Measurements from ENCODE around the gene ITGAL.
"Not testable (repeated sequence)": the region's sequence is repeated elsewhere in the genome, so short reads cannot be mapped to it uniquely, and the experiment has no call there.

ITGAL gene

DNA sequence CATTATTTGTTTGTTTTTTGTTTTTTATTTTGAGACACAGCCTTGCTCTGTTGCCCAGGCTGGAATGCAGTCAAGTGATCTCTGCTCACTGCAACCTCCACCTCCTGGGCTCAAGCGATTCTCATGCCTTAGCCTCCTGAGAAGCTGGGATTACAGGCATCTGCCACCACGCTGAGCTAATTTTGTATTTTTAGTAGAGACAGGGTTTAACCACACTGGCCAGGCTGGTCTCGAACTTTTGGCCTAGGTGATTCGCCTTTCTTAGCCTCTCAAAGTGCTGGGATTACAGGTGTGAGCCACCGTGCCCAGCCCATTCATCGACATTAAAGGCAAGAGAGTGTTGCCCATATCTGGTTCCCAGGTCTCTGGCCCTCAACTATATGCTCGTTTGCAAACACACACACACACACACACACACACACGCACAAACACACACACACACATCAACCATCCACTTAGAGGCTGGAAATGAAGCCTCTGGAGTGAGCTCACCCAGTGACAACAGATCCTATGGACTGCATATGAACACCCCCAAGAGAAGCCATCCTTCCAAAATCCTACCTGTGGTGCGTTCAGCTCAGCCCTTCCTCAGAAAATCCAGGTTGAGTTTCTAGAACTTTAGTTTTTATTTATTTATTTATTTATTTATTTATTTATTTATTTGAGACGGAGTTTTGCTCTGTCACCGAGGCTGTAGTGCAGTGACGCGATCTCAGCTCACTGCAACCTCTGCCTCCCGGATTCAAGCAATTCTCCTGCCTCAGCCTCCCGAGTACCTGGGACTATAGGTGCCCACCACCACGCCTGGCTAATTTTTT lies 14.6 kb upstream of the ITGAL start:
- no peak for DNase-seq

DNA sequence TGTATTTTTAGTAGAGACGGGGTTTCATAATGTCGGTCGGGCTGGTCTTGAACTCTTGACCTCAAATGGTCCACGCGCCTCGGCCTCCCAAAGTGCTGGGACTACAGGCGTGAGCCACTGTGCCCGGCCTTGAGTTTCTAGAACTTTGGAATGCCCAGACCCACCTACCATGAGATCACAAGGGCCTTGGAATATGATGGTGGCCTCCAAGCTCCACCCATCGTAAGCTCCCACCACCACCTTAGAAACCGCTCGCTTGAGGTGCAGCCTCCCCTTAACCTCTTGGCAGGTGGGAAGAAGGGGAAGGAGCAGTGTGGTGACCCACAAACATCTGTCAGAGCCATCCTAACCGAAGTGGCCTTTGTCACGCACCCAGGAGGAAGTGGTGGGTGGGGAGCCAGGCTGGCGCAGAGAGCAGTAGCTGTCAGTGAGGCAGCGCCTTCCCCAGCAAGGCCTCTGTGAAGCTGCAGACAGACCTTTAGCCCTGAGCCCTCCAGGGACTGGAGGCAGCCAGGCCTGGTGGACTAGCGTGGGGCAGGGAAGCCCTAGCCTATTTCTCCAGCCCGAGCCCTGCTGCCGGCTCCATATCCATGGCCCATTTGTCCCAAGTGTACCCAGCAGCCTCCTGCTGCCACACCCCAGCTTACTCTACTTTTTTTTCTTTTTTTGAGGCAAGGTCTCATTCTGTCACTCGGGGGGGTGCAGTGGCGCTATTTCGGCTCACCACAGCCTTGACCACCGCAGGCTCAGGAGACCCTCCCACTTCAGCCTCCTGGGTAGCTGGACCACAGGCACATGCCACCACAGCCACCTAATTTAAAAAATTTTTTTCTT lies 13.8 kb upstream of the ITGAL start:
- peak; percentile 81 for DNase-seq

DNA sequence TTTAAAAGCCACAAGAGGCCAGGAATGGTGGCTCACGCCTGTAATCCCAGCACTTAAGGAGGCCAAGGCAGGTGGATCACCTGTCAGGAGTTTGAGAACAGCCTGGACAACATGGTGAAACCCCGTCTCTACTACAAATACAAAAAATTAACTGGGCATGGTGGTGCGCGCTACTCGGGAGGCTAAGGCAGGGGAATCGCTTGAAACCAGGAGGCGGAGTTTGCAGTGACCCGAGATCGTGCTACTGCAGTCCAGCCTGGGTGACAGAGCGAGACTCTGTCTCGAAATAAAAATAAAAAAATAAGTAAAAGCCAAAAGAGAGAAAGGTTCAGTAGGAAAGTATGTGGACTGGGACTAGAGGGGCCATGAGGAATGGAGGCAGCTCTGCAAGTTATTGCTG lies 13.1 kb upstream of the ITGAL start:
- no peak for DNase-seq

DNA sequence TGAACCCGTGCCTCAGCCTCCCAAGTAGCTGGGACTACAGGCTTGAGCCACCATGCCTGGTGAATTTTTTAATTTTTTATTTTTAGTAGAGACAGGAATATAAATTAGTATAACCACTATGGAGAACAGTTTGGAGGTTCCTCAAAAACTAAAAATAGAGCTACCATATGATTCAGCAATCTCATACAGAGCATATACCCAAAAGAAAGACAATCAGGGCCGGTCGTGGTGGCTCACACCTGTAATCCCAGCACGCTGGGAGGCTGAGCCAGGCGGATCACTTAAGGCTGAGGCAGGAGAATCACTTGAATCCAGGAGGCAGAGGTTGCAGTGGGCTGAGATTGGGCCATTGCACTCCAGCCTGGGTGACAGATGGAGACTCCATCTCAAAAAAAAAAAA lies 11.1 kb upstream of the ITGAL start:
- DNase-seq = not testable (repeated sequence)

DNA sequence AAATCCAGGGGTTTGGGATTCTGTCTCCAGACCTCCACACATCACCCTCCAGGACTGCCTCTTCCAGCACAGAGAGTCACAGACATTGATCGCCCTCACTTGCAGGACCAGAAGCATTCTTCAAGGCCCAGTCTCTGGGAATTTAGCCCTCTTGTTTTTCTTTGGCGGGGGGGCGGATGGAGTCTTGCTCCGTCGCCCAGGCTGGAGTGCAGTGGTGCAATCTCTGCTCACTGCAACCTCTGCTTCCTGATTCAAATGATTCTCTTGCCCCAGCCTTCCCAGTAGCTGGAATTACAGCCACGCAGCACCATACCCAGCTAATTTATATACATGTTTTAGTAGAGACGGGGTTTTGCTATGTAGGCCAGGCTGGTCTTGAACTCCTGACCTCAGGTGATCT lies 8.5 kb upstream of the ITGAL start:
- no peak for DNase-seq

DNA sequence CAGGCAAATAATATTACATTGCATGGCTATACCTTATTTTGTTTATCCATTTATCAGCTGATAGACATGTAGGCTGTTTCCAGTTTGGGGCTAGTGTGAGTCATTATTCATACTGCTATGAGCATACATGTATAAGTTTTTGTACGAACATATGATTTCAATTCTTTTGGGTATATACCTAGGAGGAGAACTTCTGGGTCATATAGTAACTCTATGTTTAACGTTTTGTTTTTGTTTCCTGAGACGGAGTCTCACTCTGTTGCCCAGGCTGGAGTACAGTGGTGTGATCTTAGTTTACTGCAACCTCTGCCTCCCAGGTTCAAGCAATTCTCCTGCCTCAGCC lies 2.4 kb upstream of the ITGAL start:
- no peak for DNase-seq

DNA sequence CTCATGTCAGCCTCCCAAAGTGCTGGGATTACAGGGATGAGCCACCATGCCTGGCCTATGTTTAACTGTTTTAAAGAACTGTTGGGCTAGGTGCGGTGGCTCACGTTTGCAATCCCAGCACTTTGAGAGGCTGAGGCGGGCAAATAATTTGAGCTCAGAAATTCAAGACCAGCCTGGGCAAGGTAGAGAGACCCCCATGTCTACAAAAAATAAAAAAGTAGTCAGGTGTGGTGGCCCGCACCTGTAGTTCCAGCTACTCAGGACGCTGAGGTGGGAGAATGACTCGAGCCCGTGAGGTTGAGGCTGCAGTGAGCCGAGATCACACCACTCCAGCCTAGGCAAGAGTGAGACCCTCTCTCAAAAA lies 1.9 kb upstream of the ITGAL start:
- DNase-seq = no peak

DNA sequence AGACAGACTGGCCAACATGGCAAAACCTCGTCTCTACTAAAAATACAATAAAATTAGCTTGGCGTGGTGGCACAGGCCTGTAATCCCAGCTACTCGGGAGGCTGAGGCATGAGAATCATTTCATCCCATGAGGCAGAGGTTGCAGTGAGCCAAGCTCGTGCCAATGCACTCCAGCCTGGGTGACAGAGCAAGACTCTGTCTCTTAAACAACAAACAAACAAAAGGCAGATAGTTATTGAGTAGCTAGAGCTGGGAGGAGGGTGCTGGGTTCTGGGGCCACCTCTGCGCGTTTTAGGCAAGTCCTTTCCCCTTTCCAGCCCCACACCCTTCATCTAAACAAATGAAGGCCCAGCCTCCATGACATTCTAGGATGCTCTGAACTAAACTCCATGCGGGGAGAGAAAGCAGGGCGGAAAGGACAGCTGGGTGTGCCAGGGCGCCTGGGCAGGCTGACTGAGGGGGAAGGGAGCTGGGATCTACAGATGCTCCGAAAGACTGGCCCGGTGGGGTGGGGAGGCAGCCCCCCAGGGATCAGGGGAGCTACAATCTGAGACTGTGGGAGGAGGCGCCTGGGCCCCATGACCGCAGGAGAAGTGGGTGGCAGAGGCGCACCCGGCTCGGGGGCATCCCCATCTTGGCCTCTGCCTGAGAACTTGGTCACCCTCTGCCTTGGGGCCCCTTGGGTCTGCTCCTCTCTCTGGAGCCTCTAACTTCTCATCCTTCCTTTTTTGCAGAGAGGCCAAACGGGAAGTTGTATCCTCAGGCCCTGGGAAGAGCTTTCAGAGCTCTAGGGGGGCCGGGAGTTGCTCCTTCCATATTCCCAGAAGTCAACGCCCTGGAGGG lies 910 bp downstream of the ITGAL start:
- peak; percentile 70 for DNase-seq

DNA sequence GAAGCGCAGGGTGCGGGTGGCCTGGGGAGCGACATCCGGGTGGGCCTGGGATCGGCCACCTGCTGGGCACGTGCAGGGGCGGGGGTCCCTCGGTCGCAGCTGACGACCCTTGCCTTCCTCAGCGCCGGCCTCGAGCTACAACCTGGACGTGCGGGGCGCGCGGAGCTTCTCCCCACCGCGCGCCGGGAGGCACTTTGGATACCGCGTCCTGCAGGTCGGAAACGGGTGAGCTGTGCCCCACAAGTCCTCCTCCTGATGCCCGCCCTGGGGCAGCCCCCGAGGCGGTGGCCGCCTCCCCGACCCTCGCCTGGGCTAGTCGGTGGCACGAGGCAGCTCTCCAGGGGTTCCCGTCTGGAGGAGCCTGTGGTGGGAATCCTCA lies 1.5 kb downstream of the ITGAL start:
- no peak for DNase-seq

DNA sequence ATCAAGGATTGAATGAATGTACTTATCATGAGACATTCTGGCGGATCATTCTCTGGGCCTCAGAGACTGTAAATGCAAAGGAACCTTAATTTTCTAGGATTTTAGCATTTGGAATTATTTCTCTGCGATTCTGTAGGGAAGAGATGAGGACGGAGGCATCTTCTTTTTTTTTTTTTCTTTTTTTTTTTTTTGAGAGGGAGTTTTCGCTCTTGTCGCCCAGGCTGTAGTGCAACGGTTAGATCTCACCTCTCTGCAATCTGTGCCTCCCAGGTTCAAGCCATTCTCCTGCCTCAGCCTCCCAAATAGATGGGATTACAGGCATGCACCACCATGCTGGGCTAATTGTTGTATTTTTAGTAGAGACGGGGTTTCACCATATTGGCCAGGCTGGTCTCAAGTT lies 2.1 kb downstream of the ITGAL start:
- no peak for DNase-seq

DNA sequence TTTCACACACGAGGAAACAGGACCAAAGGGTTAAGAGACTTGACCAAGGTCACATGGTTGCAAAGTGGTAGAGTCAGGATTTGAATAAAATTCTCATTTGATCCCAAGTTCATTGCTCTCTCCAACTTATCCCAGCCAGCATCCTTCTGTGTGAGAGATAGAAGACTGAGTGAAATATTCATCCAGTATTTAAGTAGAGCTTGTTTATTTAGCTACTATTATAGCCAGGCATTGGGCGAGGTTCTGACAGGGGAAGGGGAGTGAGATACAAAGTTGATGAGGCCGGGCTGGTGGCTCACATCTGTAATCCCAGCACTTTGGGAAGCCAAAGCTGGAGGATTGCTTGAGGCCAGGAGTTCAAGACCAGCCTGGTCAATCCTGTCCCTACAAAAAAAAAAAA lies 4.4 kb downstream of the ITGAL start:
- no peak for DNase-seq

DNA sequence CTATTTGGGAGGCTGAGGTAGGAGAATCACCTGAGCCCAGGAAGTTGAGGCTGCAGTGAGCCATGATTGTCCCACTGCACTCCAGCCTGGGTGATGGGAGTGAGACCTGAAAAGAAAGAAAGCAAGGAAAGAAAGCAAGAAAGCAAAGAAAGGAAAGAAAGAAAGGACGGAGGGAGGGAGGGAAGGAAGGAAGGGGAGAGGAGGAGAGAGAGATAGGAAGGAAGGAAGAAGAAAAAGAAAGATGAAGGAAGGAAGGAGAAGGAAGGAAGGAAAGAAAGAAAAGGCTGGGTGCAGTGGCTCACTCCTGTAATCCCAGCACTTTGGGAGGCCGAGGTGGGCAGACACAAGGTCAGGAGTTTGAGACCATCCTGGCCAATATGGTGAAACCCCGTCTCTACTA lies 5.2 kb downstream of the ITGAL start:
- not testable (repeated sequence) for DNase-seq

DNA sequence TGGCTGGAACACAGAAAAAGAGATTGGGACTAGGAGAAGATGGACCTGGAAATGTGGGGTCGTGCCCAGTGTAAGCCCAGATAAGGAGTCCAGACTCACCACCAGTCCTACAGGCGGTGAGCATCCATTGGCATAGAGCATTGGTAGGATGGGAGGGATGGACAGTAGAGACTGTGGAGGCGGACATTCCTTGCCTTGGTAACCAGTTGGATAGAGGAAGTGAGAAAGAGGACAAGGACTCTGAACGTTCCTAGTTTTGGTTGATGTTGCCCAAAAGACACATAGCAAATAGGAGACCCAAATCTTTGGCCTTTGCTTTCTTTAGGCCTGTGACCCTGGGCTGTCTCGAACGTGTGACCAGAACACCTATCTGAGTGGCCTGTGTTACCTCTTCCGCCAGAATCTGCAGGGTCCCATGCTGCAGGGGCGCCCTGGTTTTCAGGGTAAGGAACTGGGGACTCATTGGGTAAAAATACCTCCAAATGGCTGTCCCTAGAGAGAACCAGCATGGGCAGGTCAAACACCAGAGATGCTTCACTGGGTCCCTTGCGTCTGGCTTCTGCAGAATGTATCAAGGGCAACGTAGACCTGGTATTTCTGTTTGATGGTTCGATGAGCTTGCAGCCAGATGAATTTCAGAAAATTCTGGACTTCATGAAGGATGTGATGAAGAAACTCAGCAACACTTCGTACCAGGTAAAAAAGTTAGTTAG lies 6.4 kb downstream of the ITGAL start:
- DNase-seq = no peak

DNA sequence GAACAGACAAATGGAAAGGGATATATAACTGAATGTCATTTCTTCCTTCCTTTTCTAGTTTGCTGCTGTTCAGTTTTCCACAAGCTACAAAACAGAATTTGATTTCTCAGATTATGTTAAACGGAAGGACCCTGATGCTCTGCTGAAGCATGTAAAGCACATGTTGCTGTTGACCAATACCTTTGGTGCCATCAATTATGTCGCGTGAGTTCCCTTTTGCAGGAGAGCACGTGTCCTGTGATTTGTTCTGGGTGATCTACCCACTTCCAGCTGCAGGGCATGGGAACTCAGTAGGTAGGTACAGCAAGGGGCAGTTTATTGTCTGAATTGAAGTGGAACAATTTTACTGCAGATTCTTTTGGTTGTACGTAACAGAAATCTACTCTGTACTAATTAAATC lies 8.8 kb downstream of the ITGAL start:
- DNase-seq = no peak

DNA sequence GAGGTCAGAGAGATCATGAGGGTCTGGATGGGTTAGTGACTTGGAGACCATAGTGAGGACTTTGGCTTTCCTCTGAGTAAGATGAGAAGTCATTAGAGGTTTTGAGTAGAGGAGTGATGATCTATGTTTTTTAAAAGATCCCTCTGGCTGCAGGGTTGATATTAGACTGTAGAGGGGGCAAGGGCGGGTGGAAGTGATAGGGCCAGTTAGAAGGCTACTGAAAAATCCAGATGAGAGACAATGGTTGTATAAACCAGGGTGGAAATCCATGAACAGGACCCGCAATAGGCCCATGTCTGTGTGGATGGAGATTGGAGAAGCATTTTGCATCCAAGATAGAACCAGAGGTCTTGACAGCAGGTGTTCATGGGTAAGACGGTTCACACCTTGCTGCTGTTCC lies 9.8 kb downstream of the ITGAL start:
- DNase-seq = no peak

DNA sequence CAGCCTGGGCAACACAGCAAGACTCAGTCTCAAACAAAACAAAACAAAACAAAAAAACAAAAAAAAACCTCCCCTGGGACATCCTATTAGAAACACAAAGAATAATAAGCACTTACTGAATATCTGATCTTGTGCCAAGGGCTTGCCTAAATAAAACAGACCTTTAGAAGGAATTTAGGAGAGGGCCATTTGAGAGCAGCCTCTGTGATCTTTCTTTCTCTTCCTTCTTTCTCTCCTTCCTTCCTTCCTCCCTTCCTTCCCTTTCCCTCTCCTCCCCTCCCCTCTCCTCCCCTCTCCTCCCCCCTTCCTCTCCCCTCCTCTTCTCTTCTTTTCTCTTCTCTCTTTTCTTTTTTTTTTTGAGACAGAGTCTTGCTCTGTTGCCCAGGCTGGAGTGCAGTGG lies 12.3 kb downstream of the ITGAL start:
- no peak for DNase-seq

DNA sequence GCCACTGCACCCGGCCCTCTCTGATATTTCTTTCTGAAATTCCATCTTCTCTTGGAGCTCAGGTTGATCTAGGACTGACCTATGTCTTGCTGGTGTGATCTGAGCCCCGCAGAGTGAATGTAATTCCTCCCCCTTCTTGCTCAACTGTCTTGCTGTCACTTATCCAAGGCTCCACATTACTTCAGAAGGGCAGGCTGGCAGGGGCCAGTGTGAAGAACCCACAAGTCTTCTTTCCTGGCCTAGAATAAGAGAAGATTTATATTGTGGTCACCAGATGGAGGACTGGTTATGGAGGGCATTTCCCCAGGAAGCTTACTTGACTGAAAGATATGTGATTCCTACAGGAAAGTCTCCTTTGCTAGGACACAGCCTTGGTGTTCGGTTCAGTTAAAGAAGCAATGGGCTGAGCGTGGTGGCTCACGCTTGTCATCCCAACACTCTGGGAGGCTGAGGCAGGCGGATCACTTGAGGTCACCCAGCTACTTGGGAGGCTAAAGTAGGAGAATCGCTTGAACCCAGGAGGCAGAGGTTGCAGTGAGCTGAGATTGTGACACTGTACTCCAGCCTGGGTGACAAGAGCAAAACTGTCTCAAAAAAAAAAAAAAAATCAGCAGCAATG lies 13.4 kb downstream of the ITGAL start:
- DNase-seq = no peak

DNA sequence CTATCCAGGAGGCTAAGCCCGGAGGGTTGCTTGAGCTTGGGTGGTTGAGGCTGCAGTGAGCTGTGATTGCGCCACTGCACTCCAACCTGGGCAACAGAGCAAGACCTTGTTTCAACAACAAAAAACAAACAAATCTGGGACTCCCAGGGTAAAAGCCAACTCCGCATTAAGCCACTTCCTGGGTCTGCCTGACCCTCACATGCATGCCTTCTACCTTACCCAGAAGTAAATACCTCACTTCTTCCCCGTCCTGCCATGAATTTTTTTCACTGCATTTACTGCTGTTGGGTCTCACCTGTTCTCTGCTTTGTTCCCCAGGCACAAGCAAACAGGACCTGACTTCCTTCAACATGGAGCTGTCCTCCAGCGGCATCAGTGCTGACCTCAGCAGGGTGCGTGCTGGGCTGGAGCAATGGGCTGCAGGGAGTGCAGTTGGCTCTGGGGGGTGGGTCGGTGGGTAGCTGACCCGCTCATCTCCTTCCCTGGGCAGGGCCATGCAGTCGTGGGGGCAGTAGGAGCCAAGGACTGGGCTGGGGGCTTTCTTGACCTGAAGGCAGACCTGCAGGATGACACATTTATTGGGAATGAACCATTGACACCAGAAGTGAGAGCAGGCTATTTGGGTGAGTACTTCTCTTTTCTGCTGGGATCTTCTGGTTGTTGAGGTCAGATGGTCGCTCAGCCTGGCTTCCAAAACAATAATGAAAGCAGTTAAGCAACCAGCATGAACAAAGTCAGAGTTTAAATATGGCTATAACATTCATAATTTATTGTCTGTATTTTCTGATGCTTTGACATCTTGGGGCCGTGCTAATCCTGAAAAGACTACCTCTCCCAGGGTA lies 16.4 kb downstream of the ITGAL start:
- DNase-seq = no peak

DNA sequence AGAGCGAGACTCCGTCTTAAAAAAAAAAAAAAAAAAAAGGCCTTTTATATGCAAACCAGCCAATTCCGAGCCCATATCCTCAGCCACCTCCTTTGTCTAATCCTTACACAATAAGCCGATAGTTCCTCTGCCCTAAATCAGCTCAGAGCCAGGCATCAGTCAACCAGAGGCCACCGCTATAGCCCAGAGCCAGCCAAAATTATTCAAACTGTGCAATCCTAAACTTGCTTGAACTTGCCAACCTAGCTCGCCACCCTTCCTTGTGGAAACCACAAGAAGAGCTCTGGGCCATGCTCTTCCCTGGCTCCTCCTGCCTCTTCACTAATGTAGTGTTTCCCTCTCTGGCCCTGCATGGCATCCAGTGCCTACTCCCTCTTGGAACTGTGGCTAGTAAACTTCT lies 17.7 kb downstream of the ITGAL start:
- no peak for DNase-seq

DNA sequence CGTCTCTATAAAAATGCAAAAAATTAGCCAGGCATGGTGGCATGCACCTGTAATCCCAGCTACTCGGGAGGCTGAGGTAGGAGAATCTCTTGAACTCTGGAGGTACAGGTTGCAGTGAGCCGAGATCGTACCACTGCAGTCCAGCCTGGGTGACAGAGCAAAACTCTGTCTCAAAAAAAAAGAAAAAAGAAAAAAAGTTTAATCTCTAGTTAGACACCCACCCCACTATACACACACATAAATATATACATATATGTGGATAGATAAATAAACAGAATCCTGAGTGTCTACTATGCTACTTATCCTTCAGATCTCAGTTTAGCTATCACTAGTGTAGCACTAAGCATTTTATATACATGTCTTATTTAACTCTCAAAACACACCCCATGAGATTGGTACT lies 18.7 kb downstream of the ITGAL start:
- DNase-seq = no peak

DNA sequence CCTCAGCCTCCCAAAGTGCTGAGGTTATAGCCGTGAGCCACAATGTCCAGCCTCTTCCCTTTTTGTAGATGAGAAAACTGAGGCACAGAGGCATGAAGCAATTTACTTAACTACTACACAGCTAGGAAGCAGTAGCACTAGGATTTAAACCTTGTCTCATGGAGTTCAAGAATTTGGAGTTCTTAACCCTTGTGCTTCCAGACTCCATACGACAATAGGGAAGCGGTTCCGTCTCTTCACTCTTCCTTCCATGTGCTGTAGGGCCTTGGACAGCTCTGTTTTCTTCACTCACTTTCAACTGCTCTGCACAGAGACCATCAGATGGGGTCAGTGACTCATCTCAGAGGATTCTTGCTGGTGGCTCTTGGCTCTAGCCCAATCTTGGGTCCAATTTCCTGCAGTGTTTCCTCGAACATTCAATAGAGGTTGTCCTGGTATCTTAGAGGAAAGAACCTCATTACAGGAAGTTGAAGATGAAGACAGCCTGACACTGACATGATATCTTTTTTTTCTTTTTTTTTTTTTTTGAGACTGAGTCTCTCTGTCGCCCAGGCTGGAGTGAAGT lies 19.3 kb downstream of the ITGAL start:
- DNase-seq = no peak
